GM19240 (cell line): Measurements from ENCODE around the gene SLC9C1.
A peak's percentile ranks its signal among the peaks of the same experiment; 100 is the strongest.
"Not testable (repeated sequence)": the region's sequence is repeated elsewhere in the genome, so short reads cannot be mapped to it uniquely, and the experiment has no call there.

ENCODE experiments used
- DNase-seq: peaks from one replicate; pipeline ENCODE4 v3.0.0; 2011; ENCODE audit warnings: low spot score; ENCODE audit not compliant: insufficient read length

SLC9C1 gene

DNA sequence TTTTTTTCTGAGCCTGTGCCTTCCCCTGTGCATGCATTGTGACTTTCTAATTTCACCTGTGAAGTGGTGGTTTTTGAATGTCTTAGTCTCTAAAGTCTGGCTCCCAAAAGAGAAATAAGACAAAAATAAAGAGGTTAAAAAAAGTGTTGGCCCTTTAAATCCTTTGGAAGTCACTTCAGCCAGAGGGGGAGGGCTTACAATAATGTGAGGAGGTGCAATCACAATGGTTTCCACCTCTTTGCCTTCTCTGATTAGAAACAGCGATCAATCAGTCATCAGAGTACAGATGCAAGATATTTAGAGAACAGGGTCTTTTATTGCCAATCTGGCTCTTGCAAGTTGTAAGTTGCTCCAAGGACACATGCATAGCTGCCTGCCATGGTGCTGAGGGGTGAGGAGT is 96.9 kb downstream of the SLC9C1 start:
- no peak for DNase-seq

DNA sequence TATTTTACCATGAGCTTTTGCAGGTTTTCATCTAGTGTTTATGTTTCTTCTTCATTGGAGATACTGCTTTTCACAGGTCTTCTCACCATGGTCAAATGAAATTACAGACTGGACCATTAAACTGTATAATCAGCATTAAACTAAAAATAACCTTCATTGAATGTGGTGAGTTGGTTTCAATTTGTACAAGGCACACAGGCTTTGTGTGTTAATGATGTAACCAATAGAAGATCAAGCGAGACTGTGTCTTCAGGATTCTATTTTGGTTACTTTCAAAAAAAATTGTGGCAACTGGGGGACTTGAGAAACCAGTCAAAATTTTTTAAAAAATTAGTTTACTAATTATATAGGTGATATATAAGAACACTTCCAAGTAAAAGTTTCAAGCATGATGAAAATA is 106.7 kb downstream of the SLC9C1 start:
- DNase-seq: no peak

DNA sequence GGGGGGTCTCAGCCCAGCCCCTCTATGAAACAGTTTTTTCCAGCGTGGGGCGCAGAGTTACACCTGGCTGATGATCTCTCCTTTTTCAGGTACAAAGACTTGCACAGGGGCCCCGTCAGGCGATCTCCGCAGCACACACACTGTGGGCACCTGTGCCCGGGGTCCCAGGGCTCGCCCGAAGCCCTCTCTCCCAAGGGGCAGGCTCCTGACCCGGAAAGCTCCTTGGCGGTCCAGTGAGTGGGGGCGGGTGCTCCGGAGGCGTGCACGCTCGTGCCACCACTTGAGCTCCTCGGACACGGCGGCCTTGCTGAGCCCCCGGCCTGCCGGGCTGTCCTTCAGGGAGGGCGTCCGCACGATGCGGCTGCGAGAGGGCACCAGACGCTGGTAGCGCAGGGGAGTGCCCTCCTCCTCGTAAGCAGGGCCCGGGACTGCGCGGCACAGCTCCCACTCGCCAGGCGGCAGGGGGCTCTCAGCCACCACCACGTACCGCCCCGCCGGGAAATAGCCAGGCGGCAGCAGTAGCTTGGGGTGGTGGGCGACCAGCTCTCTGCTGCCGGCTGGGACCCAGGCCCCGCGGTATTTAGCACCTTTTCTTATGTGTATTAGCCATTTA is 108.5 kb downstream of the SLC9C1 start:
- not testable (repeated sequence) for DNase-seq

DNA sequence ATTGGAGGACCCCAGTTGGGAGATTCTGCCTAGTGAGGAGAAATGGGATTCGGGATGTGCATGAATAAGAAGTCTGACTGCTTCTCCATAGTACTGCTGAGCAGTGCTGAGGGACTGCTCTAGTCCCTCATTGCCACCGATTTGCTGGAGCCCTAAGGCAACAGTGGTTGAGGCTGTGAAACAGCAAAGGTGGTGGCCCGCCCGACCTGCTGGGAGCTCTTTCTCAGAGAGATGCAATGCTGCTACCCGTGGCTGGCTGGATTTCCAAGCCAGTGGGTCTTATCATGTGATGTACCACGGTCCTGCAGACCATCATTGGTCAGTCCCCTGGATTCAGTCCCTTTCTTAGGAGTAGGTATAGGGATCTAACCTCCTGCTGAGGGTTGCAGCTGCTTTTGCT is 118.4 kb downstream of the SLC9C1 start:
- no peak for DNase-seq

DNA sequence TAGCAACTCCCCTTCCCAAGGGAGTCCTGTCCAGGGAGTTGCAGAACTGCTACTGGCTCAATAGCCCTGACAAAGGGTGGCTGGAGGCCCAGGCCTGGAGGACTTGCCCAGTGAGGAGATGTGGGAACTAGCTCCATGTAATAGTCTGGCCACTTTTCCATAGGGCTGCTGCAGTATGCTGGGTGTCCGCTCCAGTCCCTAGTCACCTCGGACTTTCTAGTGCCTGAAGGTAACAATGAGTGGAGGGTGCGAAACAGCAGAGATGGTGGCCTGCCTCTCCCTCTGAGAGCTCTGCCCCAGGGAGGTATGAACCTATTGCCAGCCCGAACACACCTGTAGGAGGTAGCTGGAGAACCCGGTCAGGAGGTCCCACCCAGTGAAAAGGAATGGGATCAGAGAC is 119.0 kb downstream of the SLC9C1 start:
- no peak for DNase-seq

DNA sequence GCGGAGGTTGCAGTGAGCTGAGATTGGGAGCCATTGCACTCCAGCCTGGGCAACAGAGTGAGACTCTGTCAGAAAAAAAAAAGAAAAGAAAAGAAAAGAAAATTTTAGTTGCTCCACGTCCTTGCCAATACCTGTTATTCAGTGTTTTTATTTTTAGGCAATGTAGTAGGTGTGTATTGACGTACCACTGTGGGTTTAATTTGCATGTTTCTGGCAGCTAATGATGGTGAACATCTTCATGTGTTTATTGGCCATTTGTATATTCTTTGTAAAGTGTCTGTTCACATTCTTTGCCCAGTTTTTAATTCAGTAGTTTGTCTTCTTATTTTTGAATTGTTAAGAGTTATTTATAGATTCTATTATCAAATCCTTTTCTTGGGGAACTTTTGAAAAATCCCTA is 122.9 kb downstream of the SLC9C1 start:
- no peak for DNase-seq

DNA sequence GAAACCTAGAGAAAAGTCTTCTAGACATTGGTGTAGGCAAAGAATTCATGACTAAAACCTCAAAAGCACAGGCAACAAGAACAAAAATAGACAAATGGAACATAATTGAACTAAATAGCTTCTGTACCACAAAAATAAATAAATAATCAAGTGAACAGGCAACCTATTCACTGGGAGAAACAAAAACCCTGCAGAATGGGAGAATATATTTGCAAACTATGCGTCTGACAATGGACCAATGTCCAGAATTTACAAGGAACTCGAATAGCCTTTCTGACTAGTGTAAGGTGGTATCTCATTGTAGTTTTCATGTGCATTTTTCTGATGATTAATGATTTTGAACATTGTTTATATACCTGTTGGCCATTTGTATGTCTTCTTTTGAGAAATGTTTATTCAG is 124.0 kb downstream of the SLC9C1 start:
- DNase-seq: no peak

DNA sequence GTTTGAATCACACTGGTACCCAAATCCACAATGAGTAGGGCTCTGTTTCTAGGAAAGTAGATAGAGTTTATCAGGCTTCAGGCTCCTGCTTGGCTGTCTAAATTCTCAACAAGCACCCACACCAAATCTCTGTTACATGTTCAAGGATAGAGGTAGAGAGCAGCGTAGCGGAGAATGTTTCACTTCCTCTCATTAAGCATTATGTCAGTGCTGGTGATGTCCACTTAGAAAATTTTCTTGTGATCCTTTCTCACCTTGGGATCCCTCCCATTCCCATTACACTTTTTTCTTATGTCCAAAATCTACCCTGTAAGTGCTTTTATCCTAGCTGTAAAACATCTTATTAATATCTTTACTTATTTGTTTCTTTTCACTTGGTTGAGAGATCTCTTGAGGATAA is 126.3 kb downstream of the SLC9C1 start:
- DNase-seq: peak; percentile 3

DNA sequence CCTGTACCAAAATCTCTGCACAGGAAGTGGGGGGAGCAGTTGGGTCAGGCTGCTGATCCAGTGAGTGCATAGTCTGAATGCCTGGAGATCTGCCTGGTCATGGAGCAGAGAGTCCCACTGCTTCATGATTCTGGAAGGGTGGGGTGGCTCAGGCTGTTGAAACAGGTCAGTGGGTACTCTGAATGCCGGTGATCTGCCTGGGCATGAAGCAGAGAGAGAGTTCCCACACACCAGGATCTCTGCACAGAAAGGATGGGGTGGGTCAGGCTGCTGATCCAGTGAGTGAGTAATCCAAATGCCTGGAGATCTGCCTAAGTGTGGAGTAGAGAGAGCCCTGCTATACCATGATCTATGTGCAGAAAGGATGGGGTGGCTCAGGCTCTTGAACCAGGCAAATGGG is 144.9 kb downstream of the SLC9C1 start:
- no peak for DNase-seq

DNA sequence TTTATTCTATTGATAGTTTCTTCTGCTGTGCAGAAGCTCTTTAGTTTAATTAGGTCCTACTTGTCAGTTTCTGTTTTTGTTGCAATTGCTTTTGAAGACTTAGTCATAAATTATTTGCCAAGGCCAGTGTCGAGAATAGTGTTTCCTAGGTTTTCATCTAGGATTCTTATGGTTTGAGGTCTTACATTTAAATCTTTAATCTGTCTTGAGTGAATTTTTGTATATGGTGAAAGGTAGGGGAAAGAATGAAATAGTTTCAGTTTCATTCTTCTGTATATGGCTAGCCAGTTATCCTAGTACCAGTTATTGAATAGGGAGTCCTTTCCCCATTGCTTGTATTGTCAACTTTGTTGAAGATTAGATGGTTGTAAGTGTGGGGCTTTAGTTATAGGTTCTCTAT is 150.3 kb downstream of the SLC9C1 start:
- no peak for DNase-seq

DNA sequence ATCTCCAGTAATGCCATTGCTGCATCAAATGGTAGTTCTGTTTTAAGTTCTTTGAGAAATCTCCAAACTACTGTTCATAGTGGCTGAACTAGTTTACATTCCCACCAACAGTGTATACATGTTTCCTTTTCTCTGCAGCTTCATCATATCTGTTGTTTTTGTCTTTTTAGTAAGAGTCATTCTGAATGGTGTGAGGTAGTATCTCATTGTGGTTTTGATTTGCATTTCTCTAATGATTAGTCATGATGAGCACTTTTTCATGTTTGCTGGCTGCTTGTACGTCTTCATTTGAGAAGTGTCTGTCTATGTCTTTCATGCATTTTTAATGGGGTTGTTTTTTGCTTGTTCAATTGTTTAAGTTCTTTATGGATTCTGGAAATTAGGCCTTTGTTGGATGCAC is 150.8 kb downstream of the SLC9C1 start:
- DNase-seq: no peak

DNA sequence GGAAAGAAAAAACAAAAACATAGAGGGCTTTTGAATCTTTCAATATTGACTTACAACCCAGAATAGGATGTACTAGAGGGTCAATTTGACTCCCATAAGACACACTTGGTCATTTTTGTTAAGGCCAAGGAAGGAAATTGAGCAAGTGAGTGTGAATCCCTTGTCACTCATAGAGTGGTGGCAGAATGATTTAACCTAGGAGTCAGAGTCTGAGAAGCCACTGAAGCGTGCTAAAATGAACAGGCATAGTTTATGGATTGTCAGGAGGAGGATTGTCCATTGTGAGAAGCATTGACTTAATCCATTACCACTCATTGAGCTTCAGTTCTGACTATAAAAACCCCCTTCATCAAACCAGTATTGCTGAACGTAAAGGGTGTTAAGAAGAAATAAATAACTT is 152.7 kb downstream of the SLC9C1 start:
- no peak for DNase-seq

DNA sequence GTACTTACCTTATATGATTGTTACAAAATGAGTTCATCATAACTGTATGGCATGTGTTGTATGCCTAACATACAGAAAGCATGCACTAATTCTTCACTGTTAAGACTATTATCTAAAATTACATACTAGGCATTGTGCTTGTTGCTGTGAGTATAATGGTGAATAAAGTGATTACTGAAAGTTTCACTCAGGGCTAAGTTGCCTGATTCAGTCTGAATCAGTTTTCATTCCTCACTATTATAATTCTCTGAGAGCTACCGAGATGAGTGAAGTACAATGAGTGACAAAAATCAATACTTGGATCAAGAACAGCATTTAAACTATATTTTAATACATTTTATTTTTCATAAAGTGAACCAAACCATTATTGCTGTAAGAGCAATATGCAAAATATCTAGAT is 153.4 kb downstream of the SLC9C1 start:
- DNase-seq: no peak

DNA sequence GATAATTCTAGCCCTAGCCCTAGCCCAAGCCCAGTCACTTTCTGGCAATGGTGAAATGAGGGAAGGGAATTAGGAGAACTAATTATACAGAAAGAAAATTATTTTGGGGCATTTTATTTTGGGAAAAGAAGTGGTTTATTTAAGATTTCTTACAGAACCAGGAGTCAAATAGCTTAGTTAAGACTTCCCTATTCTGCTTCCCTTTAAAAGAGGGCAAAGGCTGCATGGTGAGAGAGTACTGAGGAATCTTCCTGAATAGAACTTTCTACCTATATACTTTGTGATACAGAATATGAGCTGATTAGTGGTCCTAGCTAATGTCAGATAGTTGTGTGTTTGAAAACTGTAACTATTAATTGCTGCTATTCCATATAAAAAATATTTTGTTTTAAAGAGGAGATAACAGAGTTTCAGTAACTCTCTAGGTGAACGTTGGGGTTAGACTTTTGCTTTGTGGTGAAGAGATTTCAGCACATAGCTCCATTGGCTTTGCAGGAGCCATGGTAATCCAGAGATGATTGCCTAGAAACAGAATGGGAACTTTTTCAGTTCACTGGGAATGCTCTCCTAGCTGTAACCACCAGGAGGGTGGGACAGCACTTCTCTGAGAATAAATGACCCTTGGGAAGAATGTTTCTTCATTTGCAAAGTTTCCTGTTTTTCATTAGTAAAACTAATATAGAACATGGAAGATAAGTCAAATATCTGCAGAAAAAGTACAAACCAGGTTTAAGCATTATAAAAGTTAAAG is 155.6 kb downstream of the SLC9C1 start:
- no peak for DNase-seq

DNA sequence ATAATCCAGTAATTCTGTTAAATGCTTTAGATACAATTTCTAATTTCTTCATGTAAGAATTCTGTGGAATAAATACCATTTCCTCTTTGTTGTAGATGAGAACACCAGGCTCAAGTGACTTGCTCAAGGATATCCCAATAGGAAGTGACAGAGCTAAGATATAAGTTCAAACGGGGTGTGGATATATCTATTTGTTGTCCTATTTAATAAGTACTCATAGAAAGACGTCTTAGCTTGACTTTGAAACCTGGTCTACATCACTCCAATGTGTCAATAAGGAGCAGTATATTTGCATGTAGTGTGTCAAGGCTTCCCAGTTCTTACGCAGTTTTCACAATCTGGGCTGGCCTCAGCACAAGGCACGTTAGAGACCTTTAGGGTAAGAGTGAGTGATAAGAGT is 156.2 kb downstream of the SLC9C1 start:
- DNase-seq: no peak

DNA sequence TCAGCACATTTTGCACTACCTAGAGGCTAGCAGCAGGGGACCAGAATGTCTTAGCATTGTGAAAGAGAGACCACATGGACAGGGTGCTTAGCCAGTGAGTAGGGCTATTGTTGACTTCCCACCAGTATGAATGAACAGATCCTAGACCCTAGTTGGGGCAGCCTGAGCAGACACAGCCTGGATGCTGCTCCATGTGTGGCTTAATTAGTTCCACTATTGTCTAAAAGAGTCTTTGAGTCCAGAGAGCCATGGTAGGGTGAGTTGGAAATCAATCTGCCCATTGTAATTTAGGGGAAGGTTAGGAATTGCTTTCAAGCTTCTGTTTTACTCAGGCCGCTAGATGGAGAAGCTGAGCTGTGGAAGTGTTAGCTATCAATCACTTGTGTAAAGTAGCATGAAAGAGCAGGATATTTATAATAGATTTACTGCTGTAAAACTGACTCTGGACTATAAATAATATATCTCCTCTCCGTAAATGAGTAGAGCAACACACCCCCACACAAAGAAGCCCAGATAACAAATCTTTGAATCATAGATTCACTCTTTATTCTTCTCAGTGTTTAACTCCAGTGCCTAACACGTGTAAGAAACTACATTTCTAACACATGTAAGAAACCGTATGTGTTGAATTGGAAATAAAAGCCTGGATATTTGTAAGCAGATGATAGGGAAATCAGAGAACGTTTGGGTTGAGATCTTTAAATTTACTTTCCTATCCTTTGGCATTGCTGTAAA is 156.9 kb downstream of the SLC9C1 start:
- DNase-seq: no peak

DNA sequence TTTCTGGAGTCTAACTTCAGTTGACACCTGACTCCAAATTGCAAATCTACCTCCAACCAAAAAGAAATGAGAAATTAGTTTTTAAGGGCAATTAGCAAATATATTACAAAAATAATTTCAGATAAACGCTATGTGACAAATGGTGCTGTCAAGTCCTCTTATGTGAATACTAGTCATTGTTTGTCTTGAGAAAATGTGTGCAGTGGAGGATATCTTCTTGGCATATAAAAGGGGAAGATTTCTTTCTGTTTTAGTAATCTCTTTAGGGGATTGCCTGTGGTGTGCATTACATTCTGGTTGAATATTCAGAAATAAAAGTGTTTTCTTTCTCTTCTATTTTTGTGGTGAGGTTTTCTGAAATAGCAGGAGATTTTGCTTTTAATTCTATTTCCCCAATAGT is 158.0 kb downstream of the SLC9C1 start:
- no peak for DNase-seq

DNA sequence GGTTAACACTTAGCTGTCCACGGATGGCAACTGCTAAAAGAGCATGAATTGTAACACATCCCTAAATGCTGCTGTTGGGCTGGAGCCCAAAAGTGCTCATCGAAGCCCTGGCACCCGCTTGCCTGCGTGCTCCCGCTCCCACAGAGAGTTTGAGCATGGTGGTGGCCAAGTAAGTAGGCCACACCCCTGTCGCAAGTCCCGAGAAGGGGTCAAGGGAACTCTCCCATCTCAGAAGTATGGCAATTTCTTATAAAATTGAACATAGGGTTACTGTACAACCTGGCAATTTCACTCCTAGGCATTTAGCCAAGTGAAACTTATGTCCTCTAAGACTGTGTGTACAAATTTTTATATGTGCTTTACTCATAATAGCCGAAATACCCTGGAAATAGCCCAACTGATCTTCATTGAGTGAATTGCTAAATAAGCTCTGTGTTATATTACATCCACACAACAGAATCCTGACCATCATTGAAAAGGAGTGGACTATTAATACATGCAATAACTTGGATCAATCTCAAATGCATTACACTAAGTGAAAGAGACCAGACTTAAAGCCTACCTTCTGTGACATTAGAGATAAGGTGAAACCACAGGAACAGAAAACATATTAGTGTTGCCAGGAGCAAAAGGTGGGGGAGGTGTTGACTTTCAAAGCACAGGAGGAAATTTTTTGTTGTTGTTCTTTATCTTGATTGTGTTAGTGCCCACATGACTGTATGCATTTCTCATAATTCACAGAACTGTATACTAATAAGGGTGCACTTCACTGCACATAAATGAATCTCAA is 159.5 kb downstream of the SLC9C1 start:
- DNase-seq: no peak

DNA sequence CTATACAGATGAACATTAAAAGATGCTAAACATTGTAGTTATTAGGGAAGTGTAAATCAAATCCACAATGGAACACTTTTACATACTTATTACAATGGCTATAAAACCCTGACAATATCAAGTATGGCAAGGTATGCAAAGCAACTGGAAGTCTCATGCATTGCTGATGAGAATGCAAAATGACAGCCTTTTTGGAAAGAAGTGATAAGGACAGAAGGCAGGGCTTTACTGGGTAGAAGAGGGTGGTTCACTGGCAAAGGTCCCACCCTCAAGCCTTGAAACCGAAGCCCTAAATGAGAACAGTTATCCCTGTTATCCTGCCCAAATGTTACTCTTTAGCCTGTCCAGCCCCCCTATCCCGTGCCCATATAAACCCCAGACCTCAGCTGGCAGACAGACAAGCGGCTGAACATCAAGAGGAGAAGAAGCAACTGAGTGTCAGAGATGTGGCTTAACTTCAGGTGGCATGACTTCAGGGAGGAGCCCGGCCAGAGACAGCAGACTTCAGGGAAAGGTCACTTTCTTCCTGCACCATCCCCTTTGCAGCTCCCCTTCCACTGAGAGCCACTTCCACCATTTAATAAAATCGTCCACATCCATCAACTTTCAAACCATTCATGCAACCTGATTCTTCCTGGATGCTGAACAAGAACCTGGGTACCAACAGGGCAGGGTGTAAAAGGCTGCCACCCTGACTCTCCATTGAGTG is 160.2 kb downstream of the SLC9C1 start:
- no peak for DNase-seq

DNA sequence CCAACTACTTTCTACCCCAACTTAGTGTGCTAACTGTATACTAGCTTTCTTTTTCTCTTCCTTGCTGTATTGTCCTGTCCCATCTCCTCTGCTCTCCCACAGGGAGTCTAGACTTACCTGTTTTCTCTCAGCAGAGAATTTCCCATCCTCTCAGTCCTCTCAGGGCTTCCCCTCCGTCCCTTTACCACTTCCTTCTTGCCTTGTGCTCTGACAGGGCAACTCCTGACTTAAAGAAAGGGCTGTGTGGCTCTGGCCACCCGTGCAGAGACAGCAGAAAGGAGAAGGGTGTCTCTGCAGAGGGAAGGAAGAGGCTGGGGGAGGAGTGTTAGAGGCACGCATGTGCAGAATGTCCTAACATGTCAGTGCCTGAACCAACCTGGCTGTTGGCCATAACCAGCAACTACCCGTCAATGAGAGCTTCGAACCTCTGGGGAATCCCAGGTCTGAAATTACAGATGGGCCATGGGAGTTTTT is 161.0 kb downstream of the SLC9C1 start, which contains the start of gene GCSAM:
Gene GCSAM (minus strand): TSS at position 274 of the 474 bp plus-strand sequence. CDS start 128 bp downstream, at position 146.
- DNase-seq: no peak

DNA sequence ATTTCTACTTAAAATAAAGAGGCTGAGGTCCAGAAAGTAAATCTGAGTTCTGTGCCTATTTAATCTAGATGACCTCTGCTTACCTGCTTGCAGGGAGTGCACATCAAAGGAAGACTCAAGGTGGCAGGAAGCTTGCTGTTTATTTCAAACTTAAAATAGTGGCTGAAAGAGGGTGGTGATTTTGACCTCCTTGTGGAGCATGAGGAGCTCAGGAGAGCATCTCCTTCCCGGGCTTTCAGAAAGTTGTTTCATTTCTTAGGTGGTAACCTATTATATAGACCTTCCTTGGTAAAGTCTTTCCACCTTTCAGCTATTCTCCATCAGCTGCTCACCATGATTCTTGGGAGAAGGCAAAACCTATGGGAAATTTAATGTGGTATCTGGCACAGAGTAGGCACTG is 161.5 kb downstream of the SLC9C1 start:
- DNase-seq: no peak
